ENCODE data around the gene CTBP2.
A peak's percentile ranks its signal among the peaks of the same experiment; 100 is the strongest.

CTBP2 gene

GRCh38 chr10:125124907-125125306 lies 35.5 kb downstream of the CTBP2 start:
- no peak for DNase-seq

- DNase-seq = no peak
Observed at GRCh38 chr10:125124115-125124487, 36.3 kb downstream of the CTBP2 start.

- DNase-seq = peak; percentile 62
Observed at GRCh38 chr10:125123476-125124114, 36.8 kb downstream of the CTBP2 start.

- DNase-seq = no peak
Observed at GRCh38 chr10:125122566-125122965, 37.8 kb downstream of the CTBP2 start.

- DNase-seq = no peak
Observed at GRCh38 chr10:125121003-125121402, 39.4 kb downstream of the CTBP2 start.

- peak; percentile 44 for DNase-seq
Observed at GRCh38 chr10:125120053-125120710, 40.2 kb downstream of the CTBP2 start.

GRCh38 chr10:125118701-125119100 lies 41.7 kb downstream of the CTBP2 start:
- DNase-seq = no peak

- peak; percentile 89 for DNase-seq
Observed at GRCh38 chr10:125118011-125118611, 42.3 kb downstream of the CTBP2 start.

- DNase-seq = no peak
Observed at GRCh38 chr10:125116652-125117310, 43.6 kb downstream of the CTBP2 start.

- no peak for DNase-seq
Observed at GRCh38 chr10:125116041-125116649, 44.2 kb downstream of the CTBP2 start.

GRCh38 chr10:125115409-125115808 lies 45.0 kb downstream of the CTBP2 start:
- DNase-seq = no peak

GRCh38 chr10:125114761-125115391 lies 45.5 kb downstream of the CTBP2 start:
- DNase-seq = no peak

GRCh38 chr10:125113691-125114371 lies 46.5 kb downstream of the CTBP2 start:
- peak; percentile 36 for DNase-seq

GRCh38 chr10:125112697-125113494 lies 47.5 kb downstream of the CTBP2 start:
- DNase-seq = no peak

GRCh38 chr10:125111118-125111727 lies 49.1 kb downstream of the CTBP2 start:
- DNase-seq = no peak

GRCh38 chr10:125107965-125108580 lies 52.3 kb downstream of the CTBP2 start:
- no peak for DNase-seq

GRCh38 chr10:125107166-125107949 lies 53.0 kb downstream of the CTBP2 start:
- DNase-seq = no peak

GRCh38 chr10:125106586-125106985 lies 53.8 kb downstream of the CTBP2 start:
- no peak for DNase-seq

GRCh38 chr10:125105706-125106255 lies 54.6 kb downstream of the CTBP2 start:
- no peak for DNase-seq
